Measurements from ENCODE around the gene KCTD16. TPM values are rescaled to one million over a fixed set of nuclear protein-coding genes. Genes with fewer than 3 reads are reported as not detected.

The KCTD16 gene
- total RNA-seq, 4 donors from 2014 or later = not detected

GRCh38 chr5:144331361-144331760 is 160.7 kb downstream of the KCTD16 start:
- H3K4me3 ChIP-seq = no peak overlapping the region
- H3K4me1 ChIP-seq = no peaks in the 10 kb centered on the region
- no peak overlapping the region for H3K27ac ChIP-seq
- no peak for DNase-seq
- intact Hi-C loops (cut with DNase I) = no loop called here
- no peak for TF ChIP-seq POLR2A (IDR thresholded peaks at IDR 0.05)
- TF ChIP-seq, protein P1, sequence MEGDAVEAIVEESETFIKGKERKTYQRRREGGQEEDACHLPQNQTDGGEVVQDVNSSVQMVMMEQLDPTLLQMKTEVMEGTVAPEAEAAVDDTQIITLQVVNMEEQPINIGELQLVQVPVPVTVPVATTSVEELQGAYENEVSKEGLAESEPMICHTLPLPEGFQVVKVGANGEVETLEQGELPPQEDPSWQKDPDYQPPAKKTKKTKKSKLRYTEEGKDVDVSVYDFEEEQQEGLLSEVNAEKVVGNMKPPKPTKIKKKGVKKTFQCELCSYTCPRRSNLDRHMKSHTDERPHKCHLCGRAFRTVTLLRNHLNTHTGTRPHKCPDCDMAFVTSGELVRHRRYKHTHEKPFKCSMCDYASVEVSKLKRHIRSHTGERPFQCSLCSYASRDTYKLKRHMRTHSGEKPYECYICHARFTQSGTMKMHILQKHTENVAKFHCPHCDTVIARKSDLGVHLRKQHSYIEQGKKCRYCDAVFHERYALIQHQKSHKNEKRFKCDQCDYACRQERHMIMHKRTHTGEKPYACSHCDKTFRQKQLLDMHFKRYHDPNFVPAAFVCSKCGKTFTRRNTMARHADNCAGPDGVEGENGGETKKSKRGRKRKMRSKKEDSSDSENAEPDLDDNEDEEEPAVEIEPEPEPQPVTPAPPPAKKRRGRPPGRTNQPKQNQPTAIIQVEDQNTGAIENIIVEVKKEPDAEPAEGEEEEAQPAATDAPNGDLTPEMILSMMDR (IDR thresholded peaks at IDR 0.05) = no peak
- no peaks in the 10 kb centered on the region for H3K27me3 ChIP-seq
- H3K36me3 ChIP-seq = no peaks in the 10 kb centered on the region
- no peaks in the 10 kb centered on the region for H3K9me3 ChIP-seq

- H3K27me3 ChIP-seq = no peaks in the 10 kb centered on the region
Observed at GRCh38 chr5:144332265-144332664, 161.6 kb downstream of the KCTD16 start.

GRCh38 chr5:144333336-144333920 is 162.8 kb downstream of the KCTD16 start:
- H3K4me3 ChIP-seq = no peak overlapping the region
- TF ChIP-seq POLR2A (IDR thresholded peaks at IDR 0.05) = no peak
- TF ChIP-seq, protein P1 (IDR thresholded peaks at IDR 0.05) = no peak
- intact Hi-C loops (cut with DNase I) = no loop called here
- WGBS, 2 donors = 54 to 71% methylated on average over 1 of the region's 1 CpG
- DNase-seq = no peak
- H3K36me3 ChIP-seq = no peaks in the 10 kb centered on the region
- no peaks in the 10 kb centered on the region for H3K4me1 ChIP-seq
- H3K27me3 ChIP-seq = no peaks in the 10 kb centered on the region
- H3K9me3 ChIP-seq = no peaks in the 10 kb centered on the region
- no peak overlapping the region for H3K27ac ChIP-seq

More at GRCh38 chr5:144332265-144332664, 161.6 kb downstream of the KCTD16 start:
- Histone ChIP-seq H3K36me3 (no peaks in the 10 kb centered on the region), H3K4me1 (no peaks in the 10 kb centered on the region), H3K4me3 (no peak overlapping the region), H3K9me3 (no peaks in the 10 kb centered on the region), H3K27ac (no peak overlapping the region)
- 82 to 94% methylated on average over 1 of the region's 1 CpG for WGBS, 2 donors
- intact Hi-C loops (cut with DNase I) = no loop called here
- no peak for DNase-seq
- no peak for TF ChIP-seq POLR2A (IDR thresholded peaks at IDR 0.05)
- TF ChIP-seq, protein P1 (IDR thresholded peaks at IDR 0.05) = no peak

DNA sequence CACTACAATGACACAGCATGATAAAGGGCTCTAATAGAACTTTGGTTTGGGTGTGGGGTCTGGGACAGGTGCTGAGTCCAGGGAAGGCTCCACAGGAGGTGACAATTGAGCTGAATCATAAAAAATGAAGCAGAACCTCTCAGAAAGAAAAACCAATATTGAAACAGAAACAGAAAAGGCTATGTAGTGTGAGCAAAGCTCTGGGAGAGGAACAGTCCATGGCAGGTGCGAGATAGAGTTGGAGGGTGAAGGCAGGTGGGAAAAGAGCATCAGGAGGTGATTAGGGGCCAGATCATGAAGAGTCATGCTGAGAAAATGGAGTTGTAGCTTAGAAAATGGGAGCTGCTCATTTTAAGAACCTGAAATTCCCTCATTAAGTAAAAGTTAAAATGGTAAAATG is 164.9 kb downstream of the KCTD16 start:
- H3K4me1 ChIP-seq = no peaks in the 10 kb centered on the region
- H3K27ac ChIP-seq = no peak overlapping the region
- H3K9me3 ChIP-seq = no peaks in the 10 kb centered on the region
- H3K36me3 ChIP-seq = no peaks in the 10 kb centered on the region
- no peaks in the 10 kb centered on the region for H3K27me3 ChIP-seq
- TF ChIP-seq POLR2A (IDR thresholded peaks at IDR 0.05) = no peak
- TF ChIP-seq, protein P1 (IDR thresholded peaks at IDR 0.05) = no peak
- intact Hi-C loops (cut with DNase I) = no loop called here
- H3K4me3 ChIP-seq = no peak overlapping the region
- DNase-seq = no peak
- 78 to 100% methylated on average over 1 of the region's 1 CpG for WGBS, 2 donors

DNA sequence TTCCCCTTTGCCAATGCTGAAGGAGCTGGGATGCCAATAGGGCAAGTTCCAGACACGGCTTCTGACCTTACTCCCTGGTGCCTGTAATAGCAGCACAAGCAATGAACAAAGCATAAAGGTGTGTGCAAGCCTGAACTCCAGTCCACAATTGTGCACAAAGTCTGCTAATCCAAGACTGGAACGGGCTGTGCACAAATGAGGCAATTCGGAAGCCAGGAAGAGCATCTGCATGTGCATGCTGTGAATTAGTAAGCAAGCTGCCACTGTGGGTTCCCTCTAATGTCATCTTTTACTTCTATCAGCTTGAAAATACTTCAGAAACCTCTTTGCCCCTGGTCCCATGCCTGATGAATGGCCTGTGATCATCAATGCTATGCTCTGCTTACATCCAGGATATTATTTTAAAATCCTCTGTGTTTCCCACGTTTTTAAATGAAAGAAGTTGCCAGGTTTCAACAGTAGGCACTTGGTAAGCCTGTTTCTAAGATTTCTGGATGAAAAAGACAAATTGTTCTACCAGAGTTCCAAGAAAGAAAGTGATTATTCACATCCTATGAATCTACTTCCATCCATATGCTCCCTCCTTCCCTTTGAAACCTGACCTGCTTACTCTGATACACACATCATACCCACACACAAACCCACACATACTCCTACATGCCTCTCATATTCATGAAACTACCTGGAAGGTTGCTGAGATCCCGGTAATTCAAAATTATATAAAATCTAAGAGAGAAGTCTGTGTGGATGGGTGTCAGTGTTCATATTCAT is 165.7 kb downstream of the KCTD16 start:
- no peaks in the 10 kb centered on the region for H3K36me3 ChIP-seq
- no peaks in the 10 kb centered on the region for H3K4me1 ChIP-seq
- intact Hi-C loops (cut with DNase I) = no loop called here
- no peaks in the 10 kb centered on the region for H3K9me3 ChIP-seq
- no peak overlapping the region for H3K27ac ChIP-seq
- H3K27me3 ChIP-seq = no peaks in the 10 kb centered on the region
- H3K4me3 ChIP-seq = no peak overlapping the region
- 34 to 46% methylated on average over 5 of the region's 5 CpGs for WGBS, 2 donors
- no peak for TF ChIP-seq POLR2A (IDR thresholded peaks at IDR 0.05)
- TF ChIP-seq, protein P1 (IDR thresholded peaks at IDR 0.05) = no peak
- no peak for DNase-seq
